B cell (primary cell): ENCODE results near the gene CD2. TPM values are rescaled to one million over a fixed set of nuclear protein-coding genes. Genes with fewer than 3 reads are reported as not detected.

ENCODE experiments used
- ATAC-seq: fragments of 200-7000 bp; cut with Tn5 transposase; one replicate; pipeline ENCODE4 v1.10.0; 2021; ENCODE audit warnings: low read depth, mild to moderate bottlenecking, moderate number of reproducible peaks, moderate library complexity
- CTCF ChIA-PET: fragments of 350-600 bp; sonication (Branson Sonifier 250); formaldehyde crosslinking; loops from one replicate; lab custom pipeline; 2021; ENCODE audit warnings: antibody characterized with exemption, inconsistent platforms; lab: Charles Lee
- POLR2A ChIA-PET: fragments of 350-600 bp; sonication (Branson Sonifier 250); formaldehyde crosslinking; loops from one replicate; lab custom pipeline; 2021; ENCODE audit warnings: antibody characterized with exemption; lab: Charles Lee
- DNase-seq: peaks from one replicate; pipeline ENCODE4 v3.0.0; 2013
- H2AFZ ChIP-seq: 2 replicates; pipeline ENCODE4 v1.6.1; 2012; ENCODE audit warnings: mild to moderate bottlenecking, low read depth, low read length; ENCODE audit not compliant: insufficient read depth, poor library complexity, severe bottlenecking
- H3K27ac ChIP-seq, 2 donors: 1 replicate in 1 of 2; 2 replicates in 1 of 2; pipeline ENCODE4 v1.5.1; 2012 to 2013; ENCODE audit warnings: low read length in 2 of 2, mild to moderate bottlenecking in 2 of 2, moderate library complexity in 1 of 2
- H3K27me3 ChIP-seq, 4 experiments: fragments of 200-600 bp in 1 of 4; sonication (generic) in 1 of 4; replicated peaks in 1 of 4; 1 replicate in 2 of 4; 2 replicates in 2 of 4; pipeline versions ENCODE4 v1.6.1 to v1.7.0; 2013 to 2016; ENCODE audit warnings: low read length in 3 of 4, mild to moderate bottlenecking in 2 of 4, mixed read lengths in 1 of 4, moderate library complexity in 1 of 4; ENCODE audit not compliant: insufficient read depth in 4 of 4, control insufficient read depth in 3 of 4; ENCODE audit errors: control extremely low read depth in 1 of 4
- H3K36me3 ChIP-seq, 2 experiments: replicated peaks in 1 of 2; 1 replicate in 1 of 2; 2 replicates in 1 of 2; pipeline versions ENCODE4 v1.6.1 to v1.7.1; 2013; ENCODE audit warnings: low read length in 1 of 2; ENCODE audit not compliant: insufficient read depth in 2 of 2, control insufficient read depth in 1 of 2; ENCODE audit errors: control extremely low read depth in 1 of 2, extremely low read depth in 1 of 2
- H3K4me1 ChIP-seq, 2 donors: fragments of 200-600 bp in 1 of 2; sonication (generic) in 1 of 2; 1 replicate in 1 of 2; 2 replicates in 1 of 2; pipeline versions ENCODE4 v1.5.1 to v1.6.1; 2013 to 2017; ENCODE audit warnings: low read length in 2 of 2; ENCODE audit not compliant: control insufficient read depth in 2 of 2, insufficient read depth in 2 of 2
- H3K4me2 ChIP-seq: replicated peaks from 2 replicates; pipeline ENCODE3; 2012; ENCODE audit warnings: mild to moderate bottlenecking, low read depth, low read length; ENCODE audit not compliant: poor library complexity, severe bottlenecking
- H3K4me3 ChIP-seq, 5 experiments: fragments of 200-600 bp in 1 of 5; sonication (generic) in 1 of 5; 1 replicate in 3 of 5; 2 replicates in 2 of 5; pipeline versions ENCODE4 v1.5.1 to v1.7.0; 2011 to 2016; ENCODE audit warnings: low read length in 4 of 5, mild to moderate bottlenecking in 4 of 5, low read depth in 2 of 5, control low read depth in 1 of 5, moderate library complexity in 1 of 5; ENCODE audit not compliant: insufficient read depth in 1 of 5; ENCODE audit errors: control extremely low read depth in 1 of 5, extremely low read depth in 1 of 5
- H3K79me2 ChIP-seq: fragments of 200-600 bp; sonication (generic); one replicate; pipeline ENCODE4 v1.6.0; 2016; ENCODE audit warnings: low read length; ENCODE audit not compliant: control insufficient read depth, insufficient read depth
- H3K9ac ChIP-seq: fragments of 200-600 bp; sonication (generic); 2 replicates; pipeline ENCODE4 v1.6.1; 2017; ENCODE audit warnings: mild to moderate bottlenecking, low read length, moderate library complexity
- H3K9me3 ChIP-seq, 3 donors: one replicate each; pipeline versions ENCODE4 v1.6.1 to v1.7.1; 2013; ENCODE audit warnings: low read length in 2 of 3; ENCODE audit not compliant: control insufficient read depth in 2 of 3, insufficient read depth in 1 of 3; ENCODE audit errors: control extremely low read depth in 1 of 3
- H4K20me1 ChIP-seq: 2 replicates; pipeline ENCODE4 v1.6.0; 2012; ENCODE audit warnings: mild to moderate bottlenecking, low read length; ENCODE audit not compliant: insufficient read depth, control insufficient read depth, poor library complexity, severe bottlenecking
- H3K27ac Mint-ChIP-seq: one replicate; pipeline ENCODE4 v1.8.0; 2021; ENCODE audit warnings: mixed read lengths
- H3K27me3 Mint-ChIP-seq: one replicate; pipeline ENCODE4 v1.8.0; 2021; ENCODE audit warnings: mixed read lengths
- H3K4me1 Mint-ChIP-seq: one replicate; pipeline ENCODE4 v1.8.0; 2021; ENCODE audit warnings: mixed read lengths
- H3K4me3 Mint-ChIP-seq: one replicate; pipeline ENCODE4 v1.8.0; 2021; ENCODE audit warnings: mixed read lengths
- H3K9me3 Mint-ChIP-seq: one replicate; pipeline ENCODE4 v1.8.0; 2022; ENCODE audit warnings: mixed read lengths; ENCODE audit not compliant: insufficient read depth
- EZH2 ChIP-seq: IDR thresholded peaks from 2 replicates; pipeline ENCODE4 v1.6.1; 2012; ENCODE audit warnings: borderline replicate concordance, low read depth, mild to moderate bottlenecking, moderate library complexity, low read length; ENCODE audit not compliant: insufficient read depth, poor library complexity, severe bottlenecking
- WGBS: methylation state at CpG from one replicate; pipeline ENCODE4 v1.1.5; 2013; ENCODE audit warnings: missing lambda C conversion rate; ENCODE audit not compliant: insufficient coverage; 5-methylcytosine and 5-hydroxymethylcytosine counted together
- intact Hi-C: fragments of 100-400 bp; cut with micrococcal nuclease; formaldehyde crosslinking; loops from one replicate; pipeline ENCODE4 v1.10.0; 2022
- polyA plus RNA-seq: library from polyadenylated mRNA; depleted of rRNA; stranded (reverse); fragments of >200 nt; gene quantifications from 2 replicates; pipeline ENCODE4 v1.2.3, GENCODE V29; 2012
- total RNA-seq, 2 donors: library from RNA; stranded (reverse); fragments of 120-200 nt in 1 of 2; gene quantifications; 1 replicate in 1 of 2; 2 replicates in 1 of 2; pipeline versions ENCODE4 v1.2.3 to v1.2.4, GENCODE V29; 2013 to 2022
- TF ChIP-seq, protein P1 (sequence below): fragments of 200-600 bp; IDR thresholded peaks from one replicate; pipeline ENCODE4 v1.8.0; 2022; ENCODE audit warnings: antibody characterized with exemption, mild to moderate bottlenecking

The CD2 gene
- total and polyA plus RNA-seq, 2 donors (not counting 1 experiment from before 2014, with no cell fraction given) = 0.52 to 0.74 TPM

- H3K4me1 Mint-ChIP-seq = peaks cover 19% of the 10 kb centered on the region
- ChIA-PET CTCF (no interaction called here), POLR2A (no interaction called here)
- no peak overlapping the region for H3K4me2 ChIP-seq
- whole genome bisulfite sequencing = 96% methylated on average over 15 of the region's 15 CpGs
- TF ChIP-seq, protein P1, sequence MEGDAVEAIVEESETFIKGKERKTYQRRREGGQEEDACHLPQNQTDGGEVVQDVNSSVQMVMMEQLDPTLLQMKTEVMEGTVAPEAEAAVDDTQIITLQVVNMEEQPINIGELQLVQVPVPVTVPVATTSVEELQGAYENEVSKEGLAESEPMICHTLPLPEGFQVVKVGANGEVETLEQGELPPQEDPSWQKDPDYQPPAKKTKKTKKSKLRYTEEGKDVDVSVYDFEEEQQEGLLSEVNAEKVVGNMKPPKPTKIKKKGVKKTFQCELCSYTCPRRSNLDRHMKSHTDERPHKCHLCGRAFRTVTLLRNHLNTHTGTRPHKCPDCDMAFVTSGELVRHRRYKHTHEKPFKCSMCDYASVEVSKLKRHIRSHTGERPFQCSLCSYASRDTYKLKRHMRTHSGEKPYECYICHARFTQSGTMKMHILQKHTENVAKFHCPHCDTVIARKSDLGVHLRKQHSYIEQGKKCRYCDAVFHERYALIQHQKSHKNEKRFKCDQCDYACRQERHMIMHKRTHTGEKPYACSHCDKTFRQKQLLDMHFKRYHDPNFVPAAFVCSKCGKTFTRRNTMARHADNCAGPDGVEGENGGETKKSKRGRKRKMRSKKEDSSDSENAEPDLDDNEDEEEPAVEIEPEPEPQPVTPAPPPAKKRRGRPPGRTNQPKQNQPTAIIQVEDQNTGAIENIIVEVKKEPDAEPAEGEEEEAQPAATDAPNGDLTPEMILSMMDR = no peak
- TF ChIP-seq EZH2 = no peak
- no peak overlapping the region for H3K4me3 Mint-ChIP-seq
- ATAC-seq (no peak), DNase-seq (no peak)
- no peak overlapping the region for H3K9ac ChIP-seq
- peaks cover 14 to 16% of the 10 kb centered on the region in 2 donors for H3K4me1 ChIP-seq
- H3K27ac ChIP-seq = no peak overlapping the region
- no peaks in the 10 kb centered on the region for H4K20me1 ChIP-seq
- no peak overlapping the region for H3K4me3 ChIP-seq
- H3K36me3 ChIP-seq = no peaks in the 10 kb centered on the region
- H3K79me2 ChIP-seq = no peaks in the 10 kb centered on the region
- intact Hi-C loops = no loop called here
- peaks cover 0 to 3% (median 0%) of the 10 kb centered on the region in 3 donors for H3K9me3 ChIP-seq
- H3K9me3 Mint-ChIP-seq = no peaks in the 10 kb centered on the region
- H2AFZ ChIP-seq = no peak overlapping the region
- H3K27me3 ChIP-seq = no peaks in the 10 kb centered on the region
- H3K27ac Mint-ChIP-seq = no peak overlapping the region
- peaks cover 2% of the 10 kb centered on the region for H3K27me3 Mint-ChIP-seq
Observed at GRCh38 chr1:116764906-116765862, 11.0 kb downstream of the CD2 start.

DNA sequence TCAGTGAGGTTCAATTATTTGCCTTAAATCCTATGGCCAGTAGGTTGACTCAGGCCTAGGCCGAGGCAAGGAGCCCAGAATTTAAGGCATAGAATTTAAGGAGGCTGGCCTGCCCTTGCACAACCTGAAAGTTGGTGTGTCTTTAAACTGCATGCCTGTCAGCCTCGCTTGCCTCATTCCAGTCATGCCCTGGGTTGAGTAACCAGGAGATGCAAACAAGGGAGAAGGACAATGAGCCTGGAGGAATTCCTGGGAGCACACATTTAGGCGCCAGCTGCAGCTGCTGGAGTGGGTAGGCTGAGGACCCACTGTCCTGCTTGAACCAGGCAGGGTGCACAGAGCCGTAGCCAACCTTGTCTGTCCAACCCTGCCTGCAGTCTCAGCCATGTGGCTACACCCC, 11.7 kb downstream of the CD2 start:
- intact Hi-C loops = no loop called here
- Histone ChIP-seq H3K79me2 (no peaks in the 10 kb centered on the region), H3K9ac (no peak overlapping the region), H3K27me3 (no peaks in the 10 kb centered on the region), H3K27ac (no peak overlapping the region), H3K36me3 (no peaks in the 10 kb centered on the region), H4K20me1 (no peaks in the 10 kb centered on the region), H2AFZ (no peak overlapping the region), H3K4me1 (peaks cover 14 to 19% of the 10 kb centered on the region in 2 donors), H3K9me3 (peaks cover 0 to 1% (median 0%) of the 10 kb centered on the region in 3 donors), H3K4me2 (no peak overlapping the region), H3K4me3 (no peak overlapping the region)
- peaks cover 2% of the 10 kb centered on the region for H3K27me3 Mint-ChIP-seq
- DNase-seq (no peak), ATAC-seq (no peak)
- H3K27ac Mint-ChIP-seq = no peak overlapping the region
- ChIA-PET POLR2A (no interaction called here), CTCF (no interaction called here)
- H3K9me3 Mint-ChIP-seq = no peaks in the 10 kb centered on the region
- TF ChIP-seq, protein P1 = no peak
- TF ChIP-seq EZH2 = no peak
- no peak overlapping the region for H3K4me3 Mint-ChIP-seq
- peaks cover 22% of the 10 kb centered on the region for H3K4me1 Mint-ChIP-seq
- WGBS = 98% methylated on average over 4 of the region's 4 CpGs
